ENCODE data around the gene NEDD8.

GRCh38 chr14:24247422-24247821 lies 15.3 kb upstream of the NEDD8 start:
- no peak for TF ChIP-seq POLR2A (IDR thresholded peaks at IDR 0.05)
- TF ChIP-seq CTCF (IDR thresholded peaks at IDR 0.05), result no peak
